ENCODE results near the gene KCNQ1. TPM values are rescaled to one million over a fixed set of nuclear protein-coding genes. Genes with fewer than 3 reads are reported as not detected.

Gene KCNQ1
- total and polyA plus RNA-seq, 9 of the 15 experiments (the other 6 are each of a cell fraction or from before 2014, with no cell fraction given) = 0.44 TPM; not detected in 8

DNA sequence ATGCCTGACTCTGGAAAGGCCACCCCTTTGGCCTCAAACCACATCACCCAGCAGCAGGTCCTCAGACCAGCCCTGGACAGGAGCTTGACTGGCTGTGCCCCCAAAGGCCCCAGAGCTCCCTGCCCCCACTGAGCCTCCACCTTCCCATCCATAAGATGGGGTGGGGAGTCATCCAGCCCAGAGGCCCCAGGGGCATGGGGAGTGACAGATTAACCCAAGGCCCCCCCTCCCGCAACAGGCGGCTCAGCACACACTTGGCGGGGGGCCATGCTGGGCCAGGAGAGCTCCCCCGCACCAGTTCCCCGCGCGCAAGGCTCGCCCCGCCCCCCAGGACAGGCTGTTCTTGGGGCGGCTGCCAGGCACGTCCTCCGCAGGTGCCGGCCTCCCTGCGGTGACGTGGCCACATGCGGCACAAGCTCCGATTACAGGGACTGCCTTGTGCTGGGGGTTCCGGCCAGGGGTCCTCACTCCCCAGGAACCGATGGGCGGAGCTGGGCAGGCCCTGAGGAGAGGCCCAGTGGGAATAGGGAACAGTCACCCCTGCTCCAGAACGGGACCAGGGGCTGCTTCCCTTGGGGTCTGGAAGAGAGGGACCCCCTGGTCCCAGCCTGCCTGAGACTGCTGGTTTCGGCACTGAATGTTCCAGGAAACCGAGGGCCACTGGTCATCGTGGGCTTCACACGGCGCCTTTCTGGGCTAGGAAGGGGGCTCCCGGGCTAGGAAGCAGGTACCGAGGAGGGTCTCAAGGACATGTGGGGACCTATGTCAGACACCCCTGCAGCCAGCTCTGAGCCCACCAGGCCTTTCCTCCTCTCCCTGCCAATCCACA, 445.9 kb downstream of the KCNQ1 start (continued):
- TF ChIP-seq, protein P1, sequence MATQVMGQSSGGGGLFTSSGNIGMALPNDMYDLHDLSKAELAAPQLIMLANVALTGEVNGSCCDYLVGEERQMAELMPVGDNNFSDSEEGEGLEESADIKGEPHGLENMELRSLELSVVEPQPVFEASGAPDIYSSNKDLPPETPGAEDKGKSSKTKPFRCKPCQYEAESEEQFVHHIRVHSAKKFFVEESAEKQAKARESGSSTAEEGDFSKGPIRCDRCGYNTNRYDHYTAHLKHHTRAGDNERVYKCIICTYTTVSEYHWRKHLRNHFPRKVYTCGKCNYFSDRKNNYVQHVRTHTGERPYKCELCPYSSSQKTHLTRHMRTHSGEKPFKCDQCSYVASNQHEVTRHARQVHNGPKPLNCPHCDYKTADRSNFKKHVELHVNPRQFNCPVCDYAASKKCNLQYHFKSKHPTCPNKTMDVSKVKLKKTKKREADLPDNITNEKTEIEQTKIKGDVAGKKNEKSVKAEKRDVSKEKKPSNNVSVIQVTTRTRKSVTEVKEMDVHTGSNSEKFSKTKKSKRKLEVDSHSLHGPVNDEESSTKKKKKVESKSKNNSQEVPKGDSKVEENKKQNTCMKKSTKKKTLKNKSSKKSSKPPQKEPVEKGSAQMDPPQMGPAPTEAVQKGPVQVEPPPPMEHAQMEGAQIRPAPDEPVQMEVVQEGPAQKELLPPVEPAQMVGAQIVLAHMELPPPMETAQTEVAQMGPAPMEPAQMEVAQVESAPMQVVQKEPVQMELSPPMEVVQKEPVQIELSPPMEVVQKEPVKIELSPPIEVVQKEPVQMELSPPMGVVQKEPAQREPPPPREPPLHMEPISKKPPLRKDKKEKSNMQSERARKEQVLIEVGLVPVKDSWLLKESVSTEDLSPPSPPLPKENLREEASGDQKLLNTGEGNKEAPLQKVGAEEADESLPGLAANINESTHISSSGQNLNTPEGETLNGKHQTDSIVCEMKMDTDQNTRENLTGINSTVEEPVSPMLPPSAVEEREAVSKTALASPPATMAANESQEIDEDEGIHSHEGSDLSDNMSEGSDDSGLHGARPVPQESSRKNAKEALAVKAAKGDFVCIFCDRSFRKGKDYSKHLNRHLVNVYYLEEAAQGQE (IDR thresholded peaks at IDR 0.05; ENCODE audit: borderline replicate concordance) = no peak
- TF ChIP-seq, protein P1 (CRISPR knock-in tag; IDR thresholded peaks at IDR 0.05; ENCODE audit: low read depth) = no peak
- TF ChIP-seq, protein P2, sequence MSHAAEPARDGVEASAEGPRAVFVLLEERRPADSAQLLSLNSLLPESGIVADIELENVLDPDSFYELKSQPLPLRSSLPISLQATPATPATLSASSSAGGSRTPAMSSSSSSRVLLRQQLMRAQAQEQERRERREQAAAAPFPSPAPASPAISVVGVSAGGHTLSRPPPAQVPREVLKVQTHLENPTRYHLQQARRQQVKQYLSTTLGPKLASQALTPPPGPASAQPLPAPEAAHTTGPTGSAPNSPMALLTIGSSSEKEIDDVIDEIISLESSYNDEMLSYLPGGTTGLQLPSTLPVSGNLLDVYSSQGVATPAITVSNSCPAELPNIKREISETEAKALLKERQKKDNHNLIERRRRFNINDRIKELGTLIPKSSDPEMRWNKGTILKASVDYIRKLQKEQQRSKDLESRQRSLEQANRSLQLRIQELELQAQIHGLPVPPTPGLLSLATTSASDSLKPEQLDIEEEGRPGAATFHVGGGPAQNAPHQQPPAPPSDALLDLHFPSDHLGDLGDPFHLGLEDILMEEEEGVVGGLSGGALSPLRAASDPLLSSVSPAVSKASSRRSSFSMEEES (CRISPR knock-in tag; IDR thresholded peaks at IDR 0.05) = no peak
- peak; percentile 60 for TF ChIP-seq FOSL1 (tag; conservative IDR thresholded peaks at IDR 0.05)
- TF ChIP-seq ZNF436 (CRISPR knock-in tag; IDR thresholded peaks at IDR 0.05) = no peak
- TF ChIP-seq U2AF2 (optimal IDR thresholded peaks at IDR 0.05; ENCODE audit: low read depth, low read length) = no peak
- TF ChIP-seq MCM2 (IDR thresholded peaks at IDR 0.05; ENCODE audit: low read depth) = no peak
- TF ChIP-seq, protein P3, sequence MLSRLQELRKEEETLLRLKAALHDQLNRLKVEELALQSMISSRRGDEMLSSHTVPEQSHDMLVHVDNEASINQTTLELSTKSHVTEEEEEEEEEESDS (CRISPR knock-in tag; IDR thresholded peaks at IDR 0.05) = no peak
- TF ChIP-seq JUNB (CRISPR knock-in tag; conservative IDR thresholded peaks at IDR 0.05) = no peak
- TF ChIP-seq, protein P4, sequence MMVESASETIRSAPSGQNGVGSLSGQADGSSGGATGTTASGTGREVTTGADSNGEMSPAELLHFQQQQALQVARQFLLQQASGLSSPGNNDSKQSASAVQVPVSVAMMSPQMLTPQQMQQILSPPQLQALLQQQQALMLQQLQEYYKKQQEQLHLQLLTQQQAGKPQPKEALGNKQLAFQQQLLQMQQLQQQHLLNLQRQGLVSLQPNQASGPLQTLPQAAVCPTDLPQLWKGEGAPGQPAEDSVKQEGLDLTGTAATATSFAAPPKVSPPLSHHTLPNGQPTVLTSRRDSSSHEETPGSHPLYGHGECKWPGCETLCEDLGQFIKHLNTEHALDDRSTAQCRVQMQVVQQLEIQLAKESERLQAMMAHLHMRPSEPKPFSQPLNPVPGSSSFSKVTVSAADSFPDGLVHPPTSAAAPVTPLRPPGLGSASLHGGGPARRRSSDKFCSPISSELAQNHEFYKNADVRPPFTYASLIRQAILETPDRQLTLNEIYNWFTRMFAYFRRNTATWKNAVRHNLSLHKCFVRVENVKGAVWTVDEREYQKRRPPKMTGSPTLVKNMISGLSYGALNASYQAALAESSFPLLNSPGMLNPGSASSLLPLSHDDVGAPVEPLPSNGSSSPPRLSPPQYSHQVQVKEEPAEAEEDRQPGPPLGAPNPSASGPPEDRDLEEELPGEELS (CRISPR knock-in tag; IDR thresholded peaks at IDR 0.05; ENCODE audit: borderline replicate concordance) = peak; percentile 95
- TF ChIP-seq SPI1 (IDR thresholded peaks at IDR 0.05; ENCODE audit: borderline replicate concordance, low read depth, low read length) = no peak
- TF ChIP-seq, protein P5, sequence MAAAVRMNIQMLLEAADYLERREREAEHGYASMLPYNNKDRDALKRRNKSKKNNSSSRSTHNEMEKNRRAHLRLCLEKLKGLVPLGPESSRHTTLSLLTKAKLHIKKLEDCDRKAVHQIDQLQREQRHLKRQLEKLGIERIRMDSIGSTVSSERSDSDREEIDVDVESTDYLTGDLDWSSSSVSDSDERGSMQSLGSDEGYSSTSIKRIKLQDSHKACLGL (CRISPR knock-in tag; IDR thresholded peaks at IDR 0.05; ENCODE audit: borderline replicate concordance, poor library complexity, severe bottlenecking) = no peak
- TF ChIP-seq KLF16 (IDR thresholded peaks at IDR 0.05) = peak; percentile 59; the same call in 1 of the 2 replicates
- TF ChIP-seq, protein P6, sequence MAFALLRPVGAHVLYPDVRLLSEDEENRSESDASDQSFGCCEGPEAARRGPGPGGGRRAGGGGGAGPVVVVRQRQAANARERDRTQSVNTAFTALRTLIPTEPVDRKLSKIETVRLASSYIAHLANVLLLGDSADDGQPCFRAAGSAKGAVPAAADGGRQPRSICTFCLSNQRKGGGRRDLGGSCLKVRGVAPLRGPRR (CRISPR knock-in tag; IDR thresholded peaks at IDR 0.05) = no peak
